ENCODE data around the gene RAP1A.
"Not testable (repeated sequence)": the region's sequence is repeated elsewhere in the genome, so short reads cannot be mapped to it uniquely, and the experiment has no call there.

The RAP1A gene

GRCh38 chr1:111669268-111669667, 49.7 kb downstream of the RAP1A start:
- TF ChIP-seq, protein P1, sequence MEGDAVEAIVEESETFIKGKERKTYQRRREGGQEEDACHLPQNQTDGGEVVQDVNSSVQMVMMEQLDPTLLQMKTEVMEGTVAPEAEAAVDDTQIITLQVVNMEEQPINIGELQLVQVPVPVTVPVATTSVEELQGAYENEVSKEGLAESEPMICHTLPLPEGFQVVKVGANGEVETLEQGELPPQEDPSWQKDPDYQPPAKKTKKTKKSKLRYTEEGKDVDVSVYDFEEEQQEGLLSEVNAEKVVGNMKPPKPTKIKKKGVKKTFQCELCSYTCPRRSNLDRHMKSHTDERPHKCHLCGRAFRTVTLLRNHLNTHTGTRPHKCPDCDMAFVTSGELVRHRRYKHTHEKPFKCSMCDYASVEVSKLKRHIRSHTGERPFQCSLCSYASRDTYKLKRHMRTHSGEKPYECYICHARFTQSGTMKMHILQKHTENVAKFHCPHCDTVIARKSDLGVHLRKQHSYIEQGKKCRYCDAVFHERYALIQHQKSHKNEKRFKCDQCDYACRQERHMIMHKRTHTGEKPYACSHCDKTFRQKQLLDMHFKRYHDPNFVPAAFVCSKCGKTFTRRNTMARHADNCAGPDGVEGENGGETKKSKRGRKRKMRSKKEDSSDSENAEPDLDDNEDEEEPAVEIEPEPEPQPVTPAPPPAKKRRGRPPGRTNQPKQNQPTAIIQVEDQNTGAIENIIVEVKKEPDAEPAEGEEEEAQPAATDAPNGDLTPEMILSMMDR (IDR thresholded peaks at IDR 0.05; ENCODE audit: low read depth, low read length): no peak
- no peak overlapping the region for H3K4me3 ChIP-seq (ENCODE audit: low read depth, low read length)
- no peak for DNase-seq (ENCODE audit: low read depth, low spot score)
- in situ Hi-C loops (cut with HindIII; ENCODE audit: low sequenced_read_pairs): no loop called here

DNA sequence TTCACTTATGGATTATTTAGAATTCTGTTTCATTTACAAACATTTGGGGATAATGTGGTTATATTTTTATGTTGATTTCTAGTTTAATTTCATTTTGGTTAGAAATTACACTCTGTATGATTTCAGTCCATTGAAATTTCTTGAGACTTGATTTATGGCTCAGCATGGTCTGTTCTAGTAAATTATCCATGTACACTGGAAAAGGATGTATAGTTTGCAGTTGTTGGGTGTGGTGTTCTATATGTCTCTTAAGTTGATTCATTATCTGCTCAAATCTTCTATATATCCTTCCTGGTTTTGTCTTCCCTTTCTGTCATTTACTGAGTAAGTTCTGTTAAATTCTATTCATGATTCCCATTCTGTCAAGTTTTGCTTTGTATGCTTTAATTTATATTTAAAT, 52.3 kb downstream of the RAP1A start:
- TF ChIP-seq, protein P1 (IDR thresholded peaks at IDR 0.05; ENCODE audit: low read depth, low read length): no peak
- no peak for DNase-seq (ENCODE audit: low read depth, low spot score)
- no peak overlapping the region for H3K4me3 ChIP-seq (ENCODE audit: low read depth, low read length)
- in situ Hi-C loops (cut with HindIII; ENCODE audit: low sequenced_read_pairs): no loop called here

- no peak for DNase-seq (ENCODE audit: low read depth, low spot score)
- H3K4me3 ChIP-seq (ENCODE audit: low read depth, low read length): no peak overlapping the region
- TF ChIP-seq, protein P1 (IDR thresholded peaks at IDR 0.05; ENCODE audit: low read depth, low read length): no peak
- in situ Hi-C loops (cut with HindIII; ENCODE audit: low sequenced_read_pairs): no loop called here
Measured at GRCh38 chr1:111672331-111672730, 52.7 kb downstream of the RAP1A start.

GRCh38 chr1:111677604-111678003, 58.0 kb downstream of the RAP1A start:
- H3K4me3 ChIP-seq (ENCODE audit: low read depth, low read length): no peak overlapping the region
- no peak for DNase-seq (ENCODE audit: low read depth, low spot score)
- in situ Hi-C loops (cut with HindIII; ENCODE audit: low sequenced_read_pairs): no loop called here
- TF ChIP-seq, protein P1 (IDR thresholded peaks at IDR 0.05; ENCODE audit: low read depth, low read length): no peak

GRCh38 chr1:111679541-111679940, 60.0 kb downstream of the RAP1A start:
- H3K4me3 ChIP-seq (ENCODE audit: low read depth, low read length): no peak overlapping the region
- DNase-seq (ENCODE audit: low read depth, low spot score): no peak
- TF ChIP-seq, protein P1 (IDR thresholded peaks at IDR 0.05; ENCODE audit: low read depth, low read length): no peak
- in situ Hi-C loops (cut with HindIII; ENCODE audit: low sequenced_read_pairs): no loop called here

DNA sequence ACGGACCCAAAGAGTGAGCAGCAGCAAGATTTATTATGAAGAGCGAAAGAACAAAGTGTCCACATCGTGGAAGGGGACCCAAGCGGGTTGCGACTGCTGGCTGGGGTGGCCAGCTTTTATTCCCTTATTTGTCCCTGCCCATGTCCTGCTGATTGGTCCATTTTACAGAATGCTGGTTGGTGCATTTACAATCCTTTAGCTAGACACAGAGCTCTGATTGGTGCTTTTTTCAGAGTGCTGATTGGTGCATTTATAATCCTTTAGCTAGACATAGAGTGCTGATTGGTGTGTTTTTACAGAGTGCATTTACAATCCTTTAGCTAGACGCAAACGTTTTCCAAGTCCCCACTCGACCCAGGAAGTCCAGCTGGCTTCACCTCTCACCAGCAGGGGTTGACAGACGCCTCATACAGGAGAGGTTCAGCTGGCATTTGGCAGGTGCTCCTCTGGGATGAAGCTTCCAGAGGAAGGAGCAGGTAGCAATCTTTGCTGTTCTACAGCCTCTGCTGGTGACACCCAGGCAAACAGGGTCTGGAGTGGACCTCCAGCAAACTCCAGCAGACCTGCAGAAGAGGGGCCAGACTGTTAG, 60.7 kb downstream of the RAP1A start:
- H3K4me3 ChIP-seq (ENCODE audit: low read depth, low read length); DNase-seq (ENCODE audit: low read depth, low spot score); in situ Hi-C loops (cut with HindIII; ENCODE audit: low sequenced_read_pairs): not testable (repeated sequence)

DNA sequence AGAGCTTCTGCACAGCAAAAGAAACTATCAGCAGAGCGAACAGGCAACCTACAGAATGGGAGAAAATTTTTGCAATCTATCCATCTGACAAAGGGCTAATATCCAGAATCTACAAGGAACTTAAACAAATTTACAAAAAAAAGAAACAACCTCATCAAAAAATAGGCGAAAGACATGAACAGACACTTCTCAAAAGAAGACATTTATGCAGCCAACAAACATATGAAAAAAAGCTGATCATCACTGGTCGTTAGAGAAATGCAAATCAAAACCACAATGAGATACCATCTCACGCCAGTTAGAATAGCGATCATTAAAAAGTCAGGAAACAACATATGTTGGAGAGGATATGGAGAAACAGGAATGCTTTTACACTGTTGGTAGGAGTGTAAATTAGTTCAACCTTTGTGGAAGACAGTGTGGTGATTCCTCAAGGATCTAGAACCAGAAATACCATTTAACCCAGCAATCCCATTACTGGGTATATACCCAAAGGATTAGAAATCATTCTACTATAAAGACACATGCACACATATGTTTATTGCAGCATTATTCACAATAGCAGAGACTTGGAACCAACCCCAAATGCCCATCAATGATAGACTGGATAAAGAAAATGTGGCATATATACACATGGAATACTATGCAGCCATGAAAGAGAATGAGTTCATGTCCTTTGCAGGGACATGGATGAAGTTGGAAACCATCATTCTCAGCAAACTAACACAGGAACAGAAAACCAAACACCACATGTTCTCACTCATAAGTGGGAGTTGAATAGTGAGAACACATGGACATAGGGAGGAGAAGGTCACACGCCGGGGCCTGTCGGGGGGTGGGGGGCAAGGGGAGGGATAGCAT, 65.9 kb downstream of the RAP1A start:
- in situ Hi-C loops (cut with HindIII; ENCODE audit: low sequenced_read_pairs); H3K4me3 ChIP-seq (ENCODE audit: low read depth, low read length); DNase-seq (ENCODE audit: low read depth, low spot score): not testable (repeated sequence)
